Measurements from ENCODE around the gene LY6G6C.
A peak's percentile ranks its signal among the peaks of the same experiment; 100 is the strongest.

The LY6G6C gene

DNA sequence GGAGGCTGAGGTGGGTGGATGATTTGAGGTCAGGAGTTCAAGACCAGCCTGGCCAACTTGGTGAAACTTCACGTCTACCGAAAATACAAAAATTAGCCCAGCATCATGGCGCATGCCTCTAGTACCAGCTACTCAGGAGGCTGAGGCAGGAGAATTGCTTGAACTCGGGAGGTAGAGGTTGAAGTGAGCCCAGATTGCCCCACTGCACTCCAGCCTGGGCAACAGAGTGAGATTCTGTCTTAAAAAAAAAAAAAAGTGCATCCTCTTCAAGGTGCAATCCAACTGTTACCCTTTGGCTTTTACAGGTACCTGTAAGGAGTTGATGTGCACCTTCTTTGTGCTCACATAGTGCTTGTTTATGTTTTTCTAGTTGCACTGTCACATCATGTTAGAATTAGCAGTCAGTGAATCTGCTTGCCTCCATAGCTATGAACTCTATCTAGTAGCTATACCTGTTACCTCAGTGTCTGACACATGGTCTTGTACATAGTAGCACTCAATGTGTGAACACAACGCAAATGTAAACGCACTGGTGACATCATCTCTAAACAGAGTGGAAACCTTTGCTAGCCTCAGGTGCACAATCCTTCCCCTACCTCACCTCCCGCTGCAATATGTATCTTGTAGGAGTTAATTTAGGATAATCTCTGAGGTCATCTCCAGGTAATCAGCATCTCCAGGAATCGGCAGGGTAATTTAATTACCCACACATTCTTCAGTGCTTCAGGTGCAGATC, 27.9 kb upstream of the LY6G6C start:
- no peaks in the 10 kb centered on the region for H3K27me3 ChIP-seq (ENCODE audit: insufficient read depth, low read length)
- no peak overlapping the region for H3K18ac ChIP-seq (ENCODE audit: low read length)
- H3K27ac ChIP-seq (ENCODE audit: low read depth, low read length): no peak overlapping the region
- H4K8ac ChIP-seq (ENCODE audit: low read depth, low read length): no peak overlapping the region
- no peak overlapping the region for H2BK120ac ChIP-seq (ENCODE audit: insufficient read depth, low read length, poor library complexity)
- H2BK5ac ChIP-seq (ENCODE audit: low read depth, low read length, poor library complexity): no peak overlapping the region
- peaks cover 6 to 8% of the 10 kb centered on the region in 2 experiments for H3K4me1 ChIP-seq (ENCODE audit: control insufficient read depth in 1 of 2, insufficient read depth in 2 of 2, low read length in 2 of 2)
- H3K14ac ChIP-seq (ENCODE audit: low read length): no peak overlapping the region
- peaks cover 0 to 2% of the 10 kb centered on the region in 2 experiments for H3K36me3 ChIP-seq (ENCODE audit: control insufficient read depth in 1 of 2, insufficient read depth in 2 of 2, low read length in 2 of 2)
- H4K91ac ChIP-seq (ENCODE audit: low read depth, low read length): no peak overlapping the region
- H2AK5ac ChIP-seq (ENCODE audit: low read length): no peak overlapping the region
- WGBS (ENCODE audit: extremely low coverage, insufficient coverage, insufficient read length): no CpG with 5 or more reads among the region's 8 CpGs
- peak overlapping the region; percentile 55 for H3K23ac ChIP-seq (ENCODE audit: low read length)
- no peaks in the 10 kb centered on the region for H3K79me2 ChIP-seq (ENCODE audit: control insufficient read depth, insufficient read depth, low read length, poor library complexity)
- no peak overlapping the region for H3K4me2 ChIP-seq (ENCODE audit: low read length)
- no peak overlapping the region for H3K4me3 ChIP-seq (ENCODE audit: low read depth, low read length)
- H2BK12ac ChIP-seq (ENCODE audit: low read length): no peak overlapping the region
- H3K79me1 ChIP-seq (ENCODE audit: low read length): no peaks in the 10 kb centered on the region
- H3K4ac ChIP-seq (ENCODE audit: low read depth, low read length): no peak overlapping the region
- H2AFZ ChIP-seq (ENCODE audit: insufficient read depth, low read length, poor library complexity): no peak overlapping the region
- H3K9me3 ChIP-seq (ENCODE audit: insufficient read depth, low read depth, low read length): no peaks in the 10 kb centered on the region
- H3K9ac ChIP-seq (ENCODE audit: low read length): no peak overlapping the region
- no peak for DNase-seq
- H4K12ac ChIP-seq (ENCODE audit: low read depth, low read length): no peak overlapping the region

GRCh38 chr6:31744422-31744821, 22.9 kb upstream of the LY6G6C start:
- Histone ChIP-seq H4K8ac (ENCODE audit: low read depth, low read length) (no peak overlapping the region), H3K4ac (ENCODE audit: low read depth, low read length) (no peak overlapping the region), H4K12ac (ENCODE audit: low read depth, low read length) (no peak overlapping the region), H3K27me3 (ENCODE audit: insufficient read depth, low read length) (no peaks in the 10 kb centered on the region), H3K18ac (ENCODE audit: low read length) (no peak overlapping the region), H3K4me2 (ENCODE audit: low read length) (no peak overlapping the region), H2BK12ac (ENCODE audit: low read length) (peak overlapping the region; percentile 45), H2AK5ac (ENCODE audit: low read length) (no peak overlapping the region), H2BK120ac (ENCODE audit: insufficient read depth, low read length, poor library complexity) (no peak overlapping the region), H2AFZ (ENCODE audit: insufficient read depth, low read length, poor library complexity) (no peak overlapping the region), H3K79me1 (ENCODE audit: low read length) (peaks cover 5% of the 10 kb centered on the region), H3K23ac (ENCODE audit: low read length) (no peak overlapping the region), H3K14ac (ENCODE audit: low read length) (no peak overlapping the region), H3K79me2 (ENCODE audit: control insufficient read depth, insufficient read depth, low read length, poor library complexity) (peaks cover 4% of the 10 kb centered on the region), H3K4me3 (ENCODE audit: low read depth, low read length) (no peak overlapping the region), H3K4me1 (ENCODE audit: control insufficient read depth in 1 of 2, insufficient read depth in 2 of 2, low read length in 2 of 2) (peaks cover 12 to 15% of the 10 kb centered on the region in 2 experiments), H3K27ac (ENCODE audit: low read depth, low read length) (no peak overlapping the region), H3K9me3 (ENCODE audit: insufficient read depth, low read depth, low read length) (no peaks in the 10 kb centered on the region), H4K91ac (ENCODE audit: low read depth, low read length) (peak overlapping the region; percentile 31), H3K9ac (ENCODE audit: low read length) (no peak overlapping the region), H2BK5ac (ENCODE audit: low read depth, low read length, poor library complexity) (no peak overlapping the region), H3K36me3 (ENCODE audit: control insufficient read depth in 1 of 2, insufficient read depth in 2 of 2, low read length in 2 of 2) (peaks cover 0 to 5% of the 10 kb centered on the region in 2 experiments)
- no peak for DNase-seq
- WGBS (ENCODE audit: extremely low coverage, insufficient coverage, insufficient read length): no CpG with 5 or more reads among the region's 1 CpG

DNA sequence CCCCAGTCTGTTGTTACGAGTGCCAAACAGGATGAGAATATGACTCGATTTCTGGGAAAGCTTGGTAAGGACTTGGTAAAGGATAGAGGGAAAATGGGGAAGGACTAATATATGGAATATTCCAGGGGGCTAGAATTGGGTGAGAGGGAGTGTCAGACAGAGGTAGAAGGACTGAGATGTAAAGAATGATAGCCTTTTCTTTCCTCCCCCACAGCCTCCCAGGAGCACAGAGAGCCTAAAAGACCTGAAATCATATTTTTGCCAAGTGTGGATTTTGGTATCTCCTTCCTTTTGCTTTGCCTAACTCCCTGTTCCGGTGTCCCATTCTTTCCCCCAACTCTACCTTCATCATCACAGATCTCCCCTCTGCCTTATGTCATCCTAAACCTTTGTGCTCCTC, 21.3 kb upstream of the LY6G6C start:
- H3K4me3 ChIP-seq (ENCODE audit: low read depth, low read length): no peak overlapping the region
- no peak overlapping the region for H3K4ac ChIP-seq (ENCODE audit: low read depth, low read length)
- no peak overlapping the region for H2AFZ ChIP-seq (ENCODE audit: insufficient read depth, low read length, poor library complexity)
- peaks cover 13% of the 10 kb centered on the region for H3K79me1 ChIP-seq (ENCODE audit: low read length)
- no peak overlapping the region for H3K14ac ChIP-seq (ENCODE audit: low read length)
- H3K9me3 ChIP-seq (ENCODE audit: insufficient read depth, low read depth, low read length): no peaks in the 10 kb centered on the region
- WGBS (ENCODE audit: extremely low coverage, insufficient coverage, insufficient read length): no CpG with 5 or more reads among the region's 3 CpGs
- H2BK5ac ChIP-seq (ENCODE audit: low read depth, low read length, poor library complexity): no peak overlapping the region
- no peak overlapping the region for H3K18ac ChIP-seq (ENCODE audit: low read length)
- H3K23ac ChIP-seq (ENCODE audit: low read length): no peak overlapping the region
- no peak overlapping the region for H2BK120ac ChIP-seq (ENCODE audit: insufficient read depth, low read length, poor library complexity)
- H4K8ac ChIP-seq (ENCODE audit: low read depth, low read length): no peak overlapping the region
- H3K36me3 ChIP-seq (ENCODE audit: control insufficient read depth in 1 of 2, insufficient read depth in 2 of 2, low read length in 2 of 2): peaks cover 0 to 3% of the 10 kb centered on the region in 2 experiments
- no peak overlapping the region for H4K91ac ChIP-seq (ENCODE audit: low read depth, low read length)
- H3K4me2 ChIP-seq (ENCODE audit: low read length): no peak overlapping the region
- no peak overlapping the region for H3K9ac ChIP-seq (ENCODE audit: low read length)
- H3K4me1 ChIP-seq (ENCODE audit: control insufficient read depth in 1 of 2, insufficient read depth in 2 of 2, low read length in 2 of 2): peaks cover 23 to 26% of the 10 kb centered on the region in 2 experiments
- H4K12ac ChIP-seq (ENCODE audit: low read depth, low read length): no peak overlapping the region
- H2AK5ac ChIP-seq (ENCODE audit: low read length): no peak overlapping the region
- peaks cover 4% of the 10 kb centered on the region for H3K79me2 ChIP-seq (ENCODE audit: control insufficient read depth, insufficient read depth, low read length, poor library complexity)
- DNase-seq: no peak
- H2BK12ac ChIP-seq (ENCODE audit: low read length): no peak overlapping the region
- no peaks in the 10 kb centered on the region for H3K27me3 ChIP-seq (ENCODE audit: insufficient read depth, low read length)
- no peak overlapping the region for H3K27ac ChIP-seq (ENCODE audit: low read depth, low read length)

DNA sequence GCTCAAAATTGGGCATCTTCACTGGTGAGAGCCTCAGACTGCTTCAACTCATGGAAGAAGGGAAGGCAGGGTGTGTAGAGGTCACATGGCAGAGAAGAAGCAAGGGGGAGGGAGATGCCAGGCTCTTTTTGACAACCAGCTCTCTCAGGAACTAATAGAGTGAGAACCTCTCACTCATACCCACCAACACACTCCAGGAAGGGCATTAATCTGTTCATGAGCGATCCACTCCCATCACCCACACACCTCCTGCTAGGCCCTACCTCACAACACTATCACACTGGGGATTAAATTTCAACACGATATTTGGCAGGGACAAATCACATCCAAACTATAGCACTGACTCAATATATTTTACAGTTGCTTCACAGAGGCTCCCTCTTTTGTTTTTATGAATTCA, 20.3 kb upstream of the LY6G6C start:
- WGBS (ENCODE audit: extremely low coverage, insufficient coverage, insufficient read length): no CpG with 5 or more reads among the region's 2 CpGs
- H2AK5ac ChIP-seq (ENCODE audit: low read length): no peak overlapping the region
- H3K4me1 ChIP-seq (ENCODE audit: control insufficient read depth in 1 of 2, insufficient read depth in 2 of 2, low read length in 2 of 2): peaks cover 19 to 24% of the 10 kb centered on the region in 2 experiments

More for the DNA sequence above, 20.3 kb upstream of the LY6G6C start:
- Histone ChIP-seq H2BK5ac (ENCODE audit: low read depth, low read length, poor library complexity) (no peak overlapping the region), H3K27ac (ENCODE audit: low read depth, low read length) (no peak overlapping the region), H3K27me3 (ENCODE audit: insufficient read depth, low read length) (no peaks in the 10 kb centered on the region), H3K4me2 (ENCODE audit: low read length) (no peak overlapping the region), H4K8ac (ENCODE audit: low read depth, low read length) (no peak overlapping the region), H3K23ac (ENCODE audit: low read length) (no peak overlapping the region), H2BK120ac (ENCODE audit: insufficient read depth, low read length, poor library complexity) (no peak overlapping the region), H3K9me3 (ENCODE audit: insufficient read depth, low read depth, low read length) (no peaks in the 10 kb centered on the region), H4K91ac (ENCODE audit: low read depth, low read length) (no peak overlapping the region), H3K36me3 (ENCODE audit: control insufficient read depth in 1 of 2, insufficient read depth in 2 of 2, low read length in 2 of 2) (peaks cover 0 to 3% of the 10 kb centered on the region in 2 experiments), H3K4me3 (ENCODE audit: low read depth, low read length) (no peak overlapping the region), H3K14ac (ENCODE audit: low read length) (no peak overlapping the region), H2BK12ac (ENCODE audit: low read length) (no peak overlapping the region), H4K12ac (ENCODE audit: low read depth, low read length) (no peak overlapping the region), H3K18ac (ENCODE audit: low read length) (no peak overlapping the region), H2AFZ (ENCODE audit: insufficient read depth, low read length, poor library complexity) (no peak overlapping the region), H3K79me2 (ENCODE audit: control insufficient read depth, insufficient read depth, low read length, poor library complexity) (peaks cover 4% of the 10 kb centered on the region), H3K4ac (ENCODE audit: low read depth, low read length) (no peak overlapping the region), H3K79me1 (ENCODE audit: low read length) (peaks cover 17% of the 10 kb centered on the region), H3K9ac (ENCODE audit: low read length) (no peak overlapping the region)
- DNase-seq: no peak

Measured in trophoblast cell (in vitro differentiated cells and primary cell).